Breast epithelium (tissue), 4 donors: ENCODE results near the gene PMEL. TPM values are rescaled to one million over a fixed set of nuclear protein-coding genes. Genes with fewer than 3 reads are reported as not detected.

ENCODE experiments used
- DNase-seq, 2 donors: peaks; one replicate each; pipeline ENCODE4 v3.0.0-alpha.2; 2019; ENCODE audit warnings: low spot score in 2 of 2
- H3K27ac ChIP-seq, 2 donors: fragments of 200-600 bp; sonication (generic) in 1 of 2; one replicate each; pipeline ENCODE4 v1.5.1; 2016 to 2019; ENCODE audit warnings: mild to moderate bottlenecking in 1 of 2
- H3K27me3 ChIP-seq, 2 donors: fragments of 200-600 bp; sonication (generic) in 1 of 2; one replicate each; pipeline versions ENCODE4 v1.5.1 to v1.6.0; 2017 to 2019; ENCODE audit warnings: control low read depth in 1 of 2, mild to moderate bottlenecking in 1 of 2
- H3K36me3 ChIP-seq: fragments of 200-600 bp; one replicate; pipeline ENCODE4 v1.5.1; 2019
- H3K4me1 ChIP-seq, 2 donors: fragments of 200-600 bp; sonication (generic); one replicate each; pipeline ENCODE4 v1.5.1; 2016 to 2019; ENCODE audit warnings: control low read depth in 1 of 2
- H3K4me3 ChIP-seq, 3 donors: fragments of 200-600 bp; sonication (generic); 1 replicate in 2 of 3; 2 replicates in 1 of 3; pipeline ENCODE4 v1.5.1; 2016 to 2019; ENCODE audit warnings: mild to moderate bottlenecking in 3 of 3, moderate library complexity in 2 of 3
- H3K9me3 ChIP-seq, 2 donors: fragments of 200-600 bp; sonication (generic) in 1 of 2; one replicate each; pipeline ENCODE4 v1.5.1; 2016 to 2019; ENCODE audit warnings: control low read depth in 1 of 2
- POLR2A ChIP-seq: fragments of 450-650 bp; IDR thresholded peaks from one replicate; pipeline ENCODE4 v1.6.1; 2016; ENCODE audit warnings: antibody characterized with exemption, mild to moderate bottlenecking, moderate library complexity
- POLR2AphosphoS5 ChIP-seq, 3 donors: sonication (generic); formaldehyde crosslinking; IDR thresholded peaks; one replicate each; pipeline ENCODE4 v1.6.1; 2017; ENCODE audit warnings: antibody characterized with exemption in 3 of 3
- intact Hi-C: fragments of 100-400 bp; cut with DNase I; formaldehyde crosslinking; loops from one replicate; pipeline ENCODE4 v1.15.1; 2023; ENCODE audit warnings: low total_unique reads
- total RNA-seq, 3 donors: library from RNA; depleted of rRNA; stranded (reverse); fragments of >200 nt; gene quantifications; one replicate each; pipeline ENCODE4 v1.1.0, GENCODE V29; 2016
- TF ChIP-seq, protein P1 (sequence below), 3 donors: fragments of 450-650 bp; IDR thresholded peaks; one replicate each; pipeline ENCODE4 v1.5.1; 2016 to 2017; ENCODE audit warnings: antibody characterized with exemption in 3 of 3, mild to moderate bottlenecking in 3 of 3, moderate library complexity in 3 of 3

PMEL gene
- total RNA-seq, 3 donors from 2014 or later: 4.7 to 18.7 (median 7.4) TPM

DNA sequence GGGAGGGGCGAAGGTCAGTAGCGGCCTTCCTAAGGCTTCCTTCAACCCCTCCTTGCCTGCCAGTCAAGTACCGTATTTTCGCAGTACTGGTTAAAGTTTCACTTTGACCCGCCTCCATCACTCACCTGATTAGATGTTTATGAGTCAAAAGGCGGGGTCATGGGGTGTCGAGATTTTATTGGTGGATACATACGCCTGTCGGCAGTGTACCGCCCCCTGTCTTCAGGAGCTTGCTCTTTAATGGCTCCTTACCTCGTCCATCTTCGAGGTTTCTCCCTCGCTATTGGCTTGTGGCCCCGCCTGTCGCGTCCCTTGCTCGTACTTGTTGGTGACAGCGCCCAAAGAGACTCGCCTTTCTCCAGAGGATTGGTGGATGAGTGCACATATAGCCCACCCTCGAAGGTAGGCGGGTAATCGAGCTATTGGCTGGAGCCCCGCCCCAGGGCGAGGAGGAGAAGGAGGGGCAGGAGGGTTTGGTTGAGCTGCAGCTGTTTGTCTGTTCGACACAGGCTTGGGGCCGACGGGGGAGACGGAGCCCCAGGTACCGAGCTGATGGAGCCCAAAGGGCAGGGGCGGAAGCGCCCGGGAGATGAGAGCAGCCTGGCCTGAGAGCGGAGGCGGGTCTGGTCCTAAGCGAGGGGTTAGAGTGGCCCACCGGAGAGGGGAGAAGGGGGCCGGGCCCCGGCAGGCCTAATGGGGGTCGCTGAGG is 7.9 kb upstream of the PMEL start, which contains the start of gene RAB5B:
RAB5B (plus strand) TSS at position 480 of the 709 bp plus-strand sequence. CDS start 12,883 bp downstream, outside the sequence.
- peak; percentile 99 to 100 for DNase-seq
- intact Hi-C loops: loop anchor here (10.0 kb wide), 1 partner anchor 1131 kb away; no protein-coding TSS in a partner anchor
- Histone ChIP-seq H3K4me1 (no peaks in the 10 kb centered on the region), H3K36me3 (no peaks in the 10 kb centered on the region), H3K27me3 (no peaks in the 10 kb centered on the region), H3K9me3 (no peaks in the 10 kb centered on the region), H3K4me3 (peak within 1 kb of the TSS; percentile 83 to 97 (median 96)), H3K27ac (peak within 1 kb of the TSS; percentile 97 to 98)
- TF ChIP-seq, protein P1, sequence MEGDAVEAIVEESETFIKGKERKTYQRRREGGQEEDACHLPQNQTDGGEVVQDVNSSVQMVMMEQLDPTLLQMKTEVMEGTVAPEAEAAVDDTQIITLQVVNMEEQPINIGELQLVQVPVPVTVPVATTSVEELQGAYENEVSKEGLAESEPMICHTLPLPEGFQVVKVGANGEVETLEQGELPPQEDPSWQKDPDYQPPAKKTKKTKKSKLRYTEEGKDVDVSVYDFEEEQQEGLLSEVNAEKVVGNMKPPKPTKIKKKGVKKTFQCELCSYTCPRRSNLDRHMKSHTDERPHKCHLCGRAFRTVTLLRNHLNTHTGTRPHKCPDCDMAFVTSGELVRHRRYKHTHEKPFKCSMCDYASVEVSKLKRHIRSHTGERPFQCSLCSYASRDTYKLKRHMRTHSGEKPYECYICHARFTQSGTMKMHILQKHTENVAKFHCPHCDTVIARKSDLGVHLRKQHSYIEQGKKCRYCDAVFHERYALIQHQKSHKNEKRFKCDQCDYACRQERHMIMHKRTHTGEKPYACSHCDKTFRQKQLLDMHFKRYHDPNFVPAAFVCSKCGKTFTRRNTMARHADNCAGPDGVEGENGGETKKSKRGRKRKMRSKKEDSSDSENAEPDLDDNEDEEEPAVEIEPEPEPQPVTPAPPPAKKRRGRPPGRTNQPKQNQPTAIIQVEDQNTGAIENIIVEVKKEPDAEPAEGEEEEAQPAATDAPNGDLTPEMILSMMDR (IDR thresholded peaks at IDR 0.05): peak in 1 of 3 donors; percentile 10
- TF ChIP-seq POLR2A: peak; percentile 94
- TF ChIP-seq POLR2AphosphoS5 (IDR thresholded peaks at IDR 0.05): peak; percentile 90 to 99 (median 91)

DNA sequence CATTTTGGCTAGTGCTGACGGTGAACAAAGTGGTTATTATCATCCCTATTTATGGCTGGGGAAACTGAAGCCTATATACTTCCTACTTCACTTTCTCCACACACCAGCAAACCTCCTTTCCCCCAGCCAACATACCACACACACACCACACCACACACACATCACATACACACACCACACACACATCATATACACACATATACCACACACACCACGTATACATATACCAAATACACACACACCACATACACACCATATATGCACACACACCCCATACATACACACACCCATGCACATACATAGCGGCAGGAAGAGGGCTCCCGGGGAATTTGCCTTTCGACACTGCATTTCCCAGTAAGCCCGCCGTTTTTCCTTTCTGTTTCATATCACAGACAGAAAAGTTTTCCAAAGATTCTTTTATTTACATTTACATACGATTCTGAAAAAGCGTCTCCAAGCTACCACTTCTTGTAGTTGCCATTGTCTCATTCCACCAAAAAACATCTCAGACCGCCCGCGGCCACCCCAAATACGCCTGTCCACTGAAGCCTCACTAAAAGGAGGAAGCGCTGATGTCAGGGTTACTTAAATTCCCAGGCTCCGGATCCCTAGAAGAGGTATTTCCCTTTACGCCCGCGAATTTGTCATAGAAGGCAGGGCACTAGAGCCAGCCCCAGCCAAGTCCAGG is 7.2 kb upstream of the PMEL start:
- intact Hi-C loops: loop anchor here (10.0 kb wide), 1 partner anchor 1132 kb away; no protein-coding TSS in a partner anchor
- H3K4me1 ChIP-seq: no peaks in the 10 kb centered on the region
- H3K27me3 ChIP-seq: no peaks in the 10 kb centered on the region
- H3K27ac ChIP-seq: peak overlapping the region; percentile 97 to 98
- peak; percentile 51 for TF ChIP-seq POLR2A
- TF ChIP-seq POLR2AphosphoS5 (IDR thresholded peaks at IDR 0.05): peak in 2 of 3 donors; percentile 64 to 80
- TF ChIP-seq, protein P1 (IDR thresholded peaks at IDR 0.05): no peak
- no peaks in the 10 kb centered on the region for H3K36me3 ChIP-seq
- H3K4me3 ChIP-seq: peak overlapping the region; percentile 56 to 97 (median 71)
- no peak for DNase-seq
- no peaks in the 10 kb centered on the region for H3K9me3 ChIP-seq

DNA sequence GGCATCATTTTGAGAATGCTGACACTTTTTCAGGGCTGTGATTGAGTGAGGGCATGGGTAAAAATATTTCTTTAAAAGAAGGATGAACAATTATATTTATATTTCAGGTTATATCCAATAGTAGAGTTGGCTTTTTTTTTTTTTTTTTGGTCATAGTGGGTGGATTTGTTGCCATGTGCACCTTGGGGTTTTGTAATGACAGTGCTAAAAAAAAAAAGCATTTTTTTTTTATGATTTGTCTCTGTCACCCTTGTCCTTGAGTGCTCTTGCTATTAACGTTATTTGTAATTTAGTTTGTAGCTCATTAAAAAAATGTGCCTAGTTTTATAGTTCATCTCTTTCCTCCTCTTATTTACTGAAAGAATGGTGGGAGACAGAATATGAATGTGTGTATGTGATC is 6.6 kb upstream of the PMEL start:
- H3K9me3 ChIP-seq: no peaks in the 10 kb centered on the region
- TF ChIP-seq POLR2A (no peak), POLR2AphosphoS5 (IDR thresholded peaks at IDR 0.05) (no peak)
- TF ChIP-seq, protein P1 (IDR thresholded peaks at IDR 0.05): no peak

DNA sequence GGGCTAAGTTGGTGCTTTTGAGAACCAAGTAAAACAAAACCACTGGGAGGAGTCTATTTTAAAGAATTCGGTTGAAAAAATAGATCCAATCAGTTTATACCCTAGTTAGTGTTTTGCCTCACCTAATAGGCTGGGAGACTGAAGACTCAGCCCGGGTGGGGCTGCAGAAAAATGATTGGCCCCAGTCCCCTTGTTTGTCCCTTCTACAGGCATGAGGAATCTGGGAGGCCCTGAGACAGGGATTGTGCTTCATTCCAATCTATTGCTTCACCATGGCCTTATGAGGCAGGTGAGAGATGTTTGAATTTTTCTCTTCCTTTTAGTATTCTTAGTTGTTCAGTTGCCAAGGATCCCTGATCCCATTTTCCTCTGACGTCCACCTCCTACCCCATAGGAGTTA is 6.2 kb upstream of the PMEL start:
- peak in 1 of 2 donors; percentile 82 for DNase-seq
- intact Hi-C loops: loop anchor here (10.0 kb wide), 1 partner anchor 1133 kb away; no protein-coding TSS in a partner anchor
- Histone ChIP-seq H3K36me3 (no peaks in the 10 kb centered on the region), H3K9me3 (no peaks in the 10 kb centered on the region), H3K4me3 (no peak overlapping the region), H3K27me3 (no peaks in the 10 kb centered on the region), H3K27ac (peak overlapping the region; percentile 83 to 98), H3K4me1 (peaks cover 0 to 7% of the 10 kb centered on the region in 2 donors)
- TF ChIP-seq, protein P1 (IDR thresholded peaks at IDR 0.05): no peak
- TF ChIP-seq POLR2A (no peak), POLR2AphosphoS5 (IDR thresholded peaks at IDR 0.05) (peak in 1 of 3 donors; percentile 41)

More for the DNA sequence above, 6.6 kb upstream of the PMEL start:
- intact Hi-C loops: loop anchor here (10.0 kb wide), 1 partner anchor 1132 kb away; no protein-coding TSS in a partner anchor
- H3K27me3 ChIP-seq: no peaks in the 10 kb centered on the region
- peak overlapping the region; percentile 97 to 98 for H3K27ac ChIP-seq
- H3K4me3 ChIP-seq: peak overlapping the region; percentile 56 to 97 (median 71)
- no peaks in the 10 kb centered on the region for H3K36me3 ChIP-seq
- peaks cover 0 to 5% of the 10 kb centered on the region in 2 donors for H3K4me1 ChIP-seq
- no peak for DNase-seq
